GM18858 (cell line): Measurements from ENCODE around the gene GLIS2.

ENCODE experiments used
- ATAC-seq: cut with Tn5 transposase; IDR thresholded peaks from one replicate; pipeline ENCODE4 v1.9.1; 2021; ENCODE audit not compliant: unreplicated experiment

Gene GLIS2

GRCh38 chr16:4381072-4381934, 65.4 kb downstream of the GLIS2 start:
- no peak for ATAC-seq

DNA sequence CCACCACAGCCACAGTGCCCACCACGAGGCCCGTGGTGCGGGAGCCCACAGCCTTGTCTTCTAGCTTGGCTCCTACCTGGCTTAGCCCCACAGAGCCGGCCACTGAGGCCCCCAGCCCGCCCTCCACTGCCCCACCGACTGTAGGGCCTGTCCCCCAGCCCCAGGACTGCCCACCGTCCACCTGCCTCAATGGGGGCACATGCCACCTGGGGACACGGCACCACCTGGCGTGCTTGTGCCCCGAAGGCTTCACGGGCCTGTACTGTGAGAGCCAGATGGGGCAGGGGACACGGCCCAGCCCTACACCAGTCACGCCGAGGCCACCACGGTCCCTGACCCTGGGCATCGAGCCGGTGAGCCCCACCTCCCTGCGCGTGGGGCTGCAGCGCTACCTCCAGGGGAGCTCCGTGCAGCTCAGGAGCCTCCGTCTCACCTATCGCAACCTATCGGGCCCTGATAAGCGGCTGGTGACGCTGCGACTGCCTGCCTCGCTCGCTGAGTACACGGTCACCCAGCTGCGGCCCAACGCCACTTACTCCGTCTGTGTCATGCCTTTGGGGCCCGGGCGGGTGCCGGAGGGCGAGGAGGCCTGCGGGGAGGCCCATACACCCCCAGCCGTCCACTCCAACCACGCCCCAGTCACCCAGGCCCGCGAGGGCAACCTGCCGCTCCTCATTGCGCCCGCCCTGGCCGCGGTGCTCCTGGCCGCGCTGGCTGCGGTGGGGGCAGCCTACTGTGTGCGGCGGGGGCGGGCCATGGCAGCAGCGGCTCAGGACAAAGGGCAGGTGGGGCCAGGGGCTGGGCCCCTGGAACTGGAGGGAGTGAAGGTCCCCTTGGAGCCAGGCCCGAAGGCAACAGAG, 66.3 kb downstream of the GLIS2 start:
- no peak for ATAC-seq

GRCh38 chr16:4382795-4383357, 67.0 kb downstream of the GLIS2 start:
- ATAC-seq = no peak

DNA sequence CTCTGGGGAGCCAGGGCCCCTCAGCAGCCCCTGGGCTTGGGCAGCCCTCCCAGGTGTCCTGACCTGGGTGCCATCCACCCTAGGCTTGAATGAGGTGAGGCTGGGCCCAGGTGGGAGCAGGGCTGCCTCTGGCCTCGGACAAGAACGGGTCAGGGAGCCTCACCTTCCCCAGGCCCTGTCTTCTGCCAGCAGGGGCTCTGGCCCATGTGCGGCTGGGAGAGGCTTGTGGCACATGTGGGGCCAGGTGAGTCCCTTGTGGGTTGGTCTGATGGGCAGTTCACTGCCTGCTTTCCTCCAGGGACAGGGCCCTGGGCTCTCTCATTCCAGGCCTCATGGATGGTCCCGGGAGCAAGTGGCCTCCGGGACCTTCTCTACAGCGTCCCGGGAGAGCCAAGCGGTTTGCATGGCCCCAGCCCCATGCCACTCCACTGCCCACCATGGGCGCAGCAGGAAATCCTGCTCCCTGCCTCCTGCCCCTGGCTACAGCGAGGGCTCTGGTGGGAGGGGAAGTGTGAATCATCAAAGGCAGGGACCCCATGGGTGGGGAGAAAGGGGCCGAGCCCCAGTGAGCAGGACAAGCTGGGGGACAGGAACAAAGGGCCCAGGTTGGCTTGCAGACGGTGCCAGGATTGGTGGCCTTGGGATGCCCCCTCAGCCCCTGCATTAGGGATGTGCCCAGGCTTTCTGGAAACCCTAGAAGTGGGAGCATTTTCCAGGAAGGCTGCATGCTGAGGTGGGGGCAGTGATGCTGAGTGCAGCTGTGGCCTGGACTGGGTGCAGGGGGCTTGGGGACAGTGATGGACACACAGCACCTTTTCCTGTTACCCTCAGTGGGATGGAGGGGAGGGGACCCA, 68.0 kb downstream of the GLIS2 start:
- no peak for ATAC-seq

DNA sequence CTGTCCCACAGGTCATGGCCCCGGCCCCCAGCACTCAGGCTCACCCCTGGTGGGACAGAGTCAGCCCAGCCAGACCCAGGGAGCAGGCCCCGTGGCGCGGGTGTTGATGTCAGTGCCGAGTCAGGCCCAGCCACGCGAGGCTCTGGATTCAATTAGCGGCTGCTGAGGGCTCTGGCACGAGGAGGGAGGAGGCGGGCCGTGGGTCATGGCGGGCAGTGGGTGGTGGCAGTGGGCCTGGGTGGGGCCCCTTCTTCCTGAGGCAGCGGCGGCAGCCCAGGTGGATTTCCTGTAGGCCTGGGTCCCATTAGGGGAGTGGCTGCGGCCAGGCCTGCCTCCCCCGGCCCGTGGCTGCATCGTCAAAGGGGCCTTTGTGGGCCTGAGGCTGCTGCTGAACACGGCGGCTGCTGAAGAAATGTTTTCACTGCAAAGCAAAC, 68.7 kb downstream of the GLIS2 start:
- ATAC-seq = no peak

DNA sequence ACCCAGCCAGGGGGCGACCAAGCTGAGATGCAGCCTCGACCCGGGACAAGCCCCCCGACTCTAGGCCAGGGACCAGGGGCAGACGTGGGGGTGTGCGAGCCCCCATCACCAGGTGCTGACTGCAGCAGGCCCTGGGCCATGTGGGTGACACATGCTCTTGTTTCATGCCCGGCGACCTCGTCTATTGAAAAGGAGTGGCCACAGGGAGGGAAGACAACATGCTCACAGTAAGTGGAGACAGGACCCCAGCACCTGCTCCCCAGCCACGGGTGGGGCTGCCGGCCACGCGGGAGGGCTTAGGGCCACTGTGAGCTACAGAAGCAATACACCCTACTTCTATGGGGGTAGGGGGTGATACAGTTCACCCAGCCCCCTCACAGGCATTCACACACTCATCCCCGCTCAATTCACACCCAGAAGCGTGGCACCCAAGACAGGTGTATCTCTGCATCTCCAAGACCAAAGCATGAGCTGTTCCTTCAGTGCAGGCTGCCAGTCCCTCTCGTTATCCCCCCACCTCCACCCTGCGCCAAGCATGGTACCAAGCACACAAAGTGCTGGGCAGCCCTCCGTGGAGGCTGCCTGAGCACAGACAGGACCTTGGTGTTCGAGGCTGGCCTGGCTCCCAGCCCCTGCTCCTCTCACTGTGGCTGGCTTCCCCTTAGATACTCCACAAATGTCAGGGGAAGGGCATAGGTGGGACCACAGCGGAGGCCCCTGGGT, 69.4 kb downstream of the GLIS2 start:
- no peak for ATAC-seq

GRCh38 chr16:4385789-4386450, 70.1 kb downstream of the GLIS2 start:
- ATAC-seq = no peak

GRCh38 chr16:4386451-4386805, 70.6 kb downstream of the GLIS2 start:
- no peak for ATAC-seq

DNA sequence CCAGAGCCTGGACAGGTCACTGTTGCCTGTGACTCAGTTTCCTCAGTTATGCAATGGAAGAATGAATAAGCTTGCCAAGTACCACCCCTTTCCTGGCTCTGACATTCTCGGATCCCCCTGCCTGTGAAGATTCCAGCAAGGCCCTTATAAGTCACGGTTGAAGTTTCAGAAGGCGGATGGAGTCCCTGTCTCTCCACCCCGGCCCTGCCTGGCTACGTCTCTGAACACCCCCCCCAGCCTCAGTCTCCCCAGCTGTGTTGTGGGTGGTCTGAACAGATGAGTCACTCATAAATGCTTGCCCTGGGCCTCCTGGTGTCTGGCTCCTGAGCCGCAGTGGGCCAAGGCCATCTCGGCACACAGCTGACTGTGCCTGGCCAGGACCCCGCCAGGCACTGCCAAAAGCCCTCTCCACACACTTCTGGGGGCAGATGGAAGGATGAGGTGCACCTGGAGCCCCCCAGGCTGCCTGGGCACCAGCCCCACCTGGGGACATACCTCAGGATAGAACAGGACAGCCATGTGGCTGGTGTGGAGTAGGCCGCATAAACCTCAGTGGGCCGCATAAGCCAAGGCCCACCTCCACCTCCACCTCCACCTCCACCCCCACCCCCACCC, 71.2 kb downstream of the GLIS2 start:
- no peak for ATAC-seq

GRCh38 chr16:4387781-4388180, 71.9 kb downstream of the GLIS2 start:
- no peak for ATAC-seq

- ATAC-seq = no peak
These were observed 72.6 kb downstream of the GLIS2 start for GRCh38 chr16:4388271-4389021.
